ENCODE measurements around the gene FEZF2.

FEZF2 gene

DNA sequence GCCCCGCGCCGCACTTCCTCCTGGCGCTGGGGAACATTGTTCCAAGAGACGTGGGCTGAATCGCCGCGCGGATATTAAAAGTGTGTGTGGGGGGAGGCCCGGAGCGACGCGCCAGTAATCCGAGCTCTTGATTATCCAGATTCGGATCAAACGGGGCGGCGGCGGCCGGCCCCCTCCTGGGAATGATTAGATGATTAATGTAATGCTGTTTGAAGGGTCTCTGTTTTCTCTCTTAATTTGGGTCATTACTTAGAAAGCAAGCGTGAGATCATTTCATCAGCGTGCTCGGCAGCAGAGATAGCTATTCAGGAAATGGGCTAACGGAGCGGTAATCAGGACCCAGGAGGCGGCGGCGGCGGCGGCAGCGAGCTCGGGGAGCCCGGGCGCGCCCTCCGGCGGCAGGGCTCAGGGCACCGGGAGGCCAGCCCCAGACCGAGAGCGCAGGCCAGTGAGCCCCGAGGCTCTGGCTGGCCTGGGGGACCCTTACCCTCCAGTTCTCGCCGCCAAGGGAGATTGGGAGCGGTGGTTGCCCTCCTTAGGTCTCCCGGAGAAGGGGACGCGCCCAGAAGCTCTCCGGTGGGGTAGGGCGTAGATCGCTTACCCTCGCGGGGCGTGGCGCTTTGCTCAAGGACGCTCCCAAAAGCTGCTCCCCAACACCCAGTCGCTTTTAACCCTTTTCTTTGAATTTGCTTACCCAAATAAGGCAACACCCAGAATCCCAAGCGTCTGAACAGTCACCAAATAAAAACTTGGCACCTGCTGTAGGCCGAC lies 4.5 kb downstream of the FEZF2 start:
- Histone ChIP-seq H3K9ac (ENCODE audit: low read length) (no peak overlapping the region), H3K27me3 (ENCODE audit: low read depth, low read length) (no peaks in the 10 kb centered on the region), H3K27ac (ENCODE audit: low read length) (no peak overlapping the region), H2AFZ (ENCODE audit: low read depth, low read length) (no peak overlapping the region), H4K20me1 (ENCODE audit: insufficient read depth, low read length) (no peaks in the 10 kb centered on the region), H3K4me2 (ENCODE audit: low read length) (no peak overlapping the region), H3K36me3 (replicated peaks; ENCODE audit: low read depth, low read length) (no peaks in the 10 kb centered on the region), H3K79me2 (ENCODE audit: low read length) (no peaks in the 10 kb centered on the region), H3K4me1 (ENCODE audit: low read length) (no peaks in the 10 kb centered on the region), H3K4me3 (ENCODE audit: low read length) (no peak overlapping the region), H3K9me3 (ENCODE audit: insufficient read depth, low read length) (no peaks in the 10 kb centered on the region)
- TF ChIP-seq EZH2phosphoT487 (IDR thresholded peaks at IDR 0.05; ENCODE audit: low read depth): no peak
- TF ChIP-seq, protein P1, sequence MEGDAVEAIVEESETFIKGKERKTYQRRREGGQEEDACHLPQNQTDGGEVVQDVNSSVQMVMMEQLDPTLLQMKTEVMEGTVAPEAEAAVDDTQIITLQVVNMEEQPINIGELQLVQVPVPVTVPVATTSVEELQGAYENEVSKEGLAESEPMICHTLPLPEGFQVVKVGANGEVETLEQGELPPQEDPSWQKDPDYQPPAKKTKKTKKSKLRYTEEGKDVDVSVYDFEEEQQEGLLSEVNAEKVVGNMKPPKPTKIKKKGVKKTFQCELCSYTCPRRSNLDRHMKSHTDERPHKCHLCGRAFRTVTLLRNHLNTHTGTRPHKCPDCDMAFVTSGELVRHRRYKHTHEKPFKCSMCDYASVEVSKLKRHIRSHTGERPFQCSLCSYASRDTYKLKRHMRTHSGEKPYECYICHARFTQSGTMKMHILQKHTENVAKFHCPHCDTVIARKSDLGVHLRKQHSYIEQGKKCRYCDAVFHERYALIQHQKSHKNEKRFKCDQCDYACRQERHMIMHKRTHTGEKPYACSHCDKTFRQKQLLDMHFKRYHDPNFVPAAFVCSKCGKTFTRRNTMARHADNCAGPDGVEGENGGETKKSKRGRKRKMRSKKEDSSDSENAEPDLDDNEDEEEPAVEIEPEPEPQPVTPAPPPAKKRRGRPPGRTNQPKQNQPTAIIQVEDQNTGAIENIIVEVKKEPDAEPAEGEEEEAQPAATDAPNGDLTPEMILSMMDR (IDR thresholded peaks at IDR 0.05; ENCODE audit: low read depth, low read length): no peak

DNA sequence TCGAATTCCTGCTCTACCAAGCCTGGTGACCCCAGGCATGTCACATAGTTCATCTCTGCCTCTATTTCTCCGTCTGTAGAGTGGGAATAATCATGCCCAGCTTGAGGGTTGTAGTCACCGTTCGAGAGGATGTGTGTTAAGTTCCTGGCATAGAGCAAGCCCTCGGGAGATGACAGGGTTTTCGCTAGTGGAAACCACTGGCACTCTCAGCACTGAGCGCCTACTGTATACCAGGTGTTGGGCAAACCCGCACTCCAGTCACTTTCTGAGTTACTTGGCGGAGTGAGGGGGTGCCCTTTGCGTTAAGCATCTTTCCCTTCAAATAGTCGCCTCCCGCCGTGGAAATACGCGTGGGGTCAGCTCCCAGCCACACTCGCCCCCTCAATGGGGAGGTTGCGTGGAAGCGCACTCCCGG lies 5.1 kb downstream of the FEZF2 start:
- no peaks in the 10 kb centered on the region for H3K27me3 ChIP-seq (ENCODE audit: low read depth, low read length)
- no peaks in the 10 kb centered on the region for H4K20me1 ChIP-seq (ENCODE audit: insufficient read depth, low read length)
- no peaks in the 10 kb centered on the region for H3K36me3 ChIP-seq (replicated peaks; ENCODE audit: low read depth, low read length)
- H2AFZ ChIP-seq (ENCODE audit: low read depth, low read length): no peak overlapping the region
- H3K79me2 ChIP-seq (ENCODE audit: low read length): no peaks in the 10 kb centered on the region
- H3K4me2 ChIP-seq (ENCODE audit: low read length): no peak overlapping the region
- TF ChIP-seq EZH2phosphoT487 (IDR thresholded peaks at IDR 0.05; ENCODE audit: low read depth): no peak
- TF ChIP-seq, protein P1 (IDR thresholded peaks at IDR 0.05; ENCODE audit: low read depth, low read length): no peak
- no peak overlapping the region for H3K9ac ChIP-seq (ENCODE audit: low read length)
- no peak overlapping the region for H3K27ac ChIP-seq (ENCODE audit: low read length)
- no peaks in the 10 kb centered on the region for H3K9me3 ChIP-seq (ENCODE audit: insufficient read depth, low read length)
- H3K4me1 ChIP-seq (ENCODE audit: low read length): no peaks in the 10 kb centered on the region
- no peak overlapping the region for H3K4me3 ChIP-seq (ENCODE audit: low read length)

DNA sequence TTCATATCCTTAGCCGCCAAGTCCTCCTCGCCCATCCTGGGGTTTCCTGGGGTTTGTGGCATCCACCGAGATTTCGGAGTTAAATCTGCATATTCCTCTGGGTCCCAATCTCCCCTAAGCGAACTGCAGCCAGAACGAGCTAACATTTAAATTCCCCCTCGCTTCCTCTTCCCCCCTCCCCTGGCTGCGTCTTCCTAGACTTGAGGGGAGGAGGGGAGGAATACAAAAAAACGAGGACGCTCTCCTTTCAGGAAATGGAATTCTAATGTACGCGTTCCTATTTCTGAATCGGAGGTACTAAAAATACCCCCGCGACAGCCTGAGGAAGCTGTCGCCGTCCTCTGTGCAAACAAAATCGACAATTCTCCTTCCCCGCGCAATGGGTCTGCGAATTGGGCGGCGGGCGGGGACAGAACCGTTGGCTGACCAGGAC lies 5.6 kb downstream of the FEZF2 start:
- Histone ChIP-seq H3K27me3 (ENCODE audit: low read depth, low read length) (no peaks in the 10 kb centered on the region), H3K79me2 (ENCODE audit: low read length) (no peaks in the 10 kb centered on the region), H3K4me2 (ENCODE audit: low read length) (no peak overlapping the region), H3K9ac (ENCODE audit: low read length) (no peak overlapping the region), H3K36me3 (replicated peaks; ENCODE audit: low read depth, low read length) (no peaks in the 10 kb centered on the region), H3K27ac (ENCODE audit: low read length) (no peak overlapping the region), H3K9me3 (ENCODE audit: insufficient read depth, low read length) (no peaks in the 10 kb centered on the region), H2AFZ (ENCODE audit: low read depth, low read length) (no peak overlapping the region), H3K4me1 (ENCODE audit: low read length) (no peaks in the 10 kb centered on the region), H3K4me3 (ENCODE audit: low read length) (no peak overlapping the region), H4K20me1 (ENCODE audit: insufficient read depth, low read length) (no peaks in the 10 kb centered on the region)
- TF ChIP-seq, protein P1 (IDR thresholded peaks at IDR 0.05; ENCODE audit: low read depth, low read length): no peak
- no peak for TF ChIP-seq EZH2phosphoT487 (IDR thresholded peaks at IDR 0.05; ENCODE audit: low read depth)

DNA sequence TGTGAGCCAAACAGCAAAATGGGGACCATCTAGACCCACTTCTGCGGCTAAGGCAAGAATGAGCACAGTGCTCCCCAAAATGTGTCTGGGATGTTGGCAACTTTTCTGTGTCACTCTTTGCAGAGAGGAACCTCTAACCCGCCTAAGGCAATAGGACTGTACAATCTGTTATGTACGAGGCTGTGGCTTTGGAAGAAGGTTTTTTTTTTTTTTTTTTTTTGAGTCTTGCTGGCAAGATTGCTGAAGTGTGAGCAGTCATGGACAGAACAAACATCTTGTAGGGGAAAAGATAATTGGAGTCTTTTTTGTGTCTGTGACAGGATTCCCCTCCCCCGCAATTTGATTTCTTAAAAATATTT lies 7.2 kb downstream of the FEZF2 start:
- Histone ChIP-seq H3K4me2 (ENCODE audit: low read length) (no peak overlapping the region), H3K9me3 (ENCODE audit: insufficient read depth, low read length) (no peaks in the 10 kb centered on the region), H4K20me1 (ENCODE audit: insufficient read depth, low read length) (no peaks in the 10 kb centered on the region), H3K79me2 (ENCODE audit: low read length) (no peaks in the 10 kb centered on the region), H3K9ac (ENCODE audit: low read length) (no peak overlapping the region), H3K4me1 (ENCODE audit: low read length) (peaks cover 7% of the 10 kb centered on the region), H3K27me3 (ENCODE audit: low read depth, low read length) (no peaks in the 10 kb centered on the region), H3K36me3 (replicated peaks; ENCODE audit: low read depth, low read length) (no peaks in the 10 kb centered on the region), H2AFZ (ENCODE audit: low read depth, low read length) (no peak overlapping the region), H3K27ac (ENCODE audit: low read length) (no peak overlapping the region), H3K4me3 (ENCODE audit: low read length) (no peak overlapping the region)
- no peak for TF ChIP-seq EZH2phosphoT487 (IDR thresholded peaks at IDR 0.05; ENCODE audit: low read depth)
- TF ChIP-seq, protein P1 (IDR thresholded peaks at IDR 0.05; ENCODE audit: low read depth, low read length): no peak

Data from OCI-LY3 (cell line).